Kidney epithelial cell (primary cell): Measurements from ENCODE around the gene GFRA1. TPM values are rescaled to one million over a fixed set of nuclear protein-coding genes. Genes with fewer than 3 reads are reported as not detected.

ENCODE experiments used
- DNase-seq: peaks from one replicate; pipeline ENCODE4 v3.0.0-alpha.2; 2010; ENCODE audit warnings: low read depth
- H3K27me3 ChIP-seq: 2 replicates; pipeline ENCODE4 v1.6.0; 2011; ENCODE audit warnings: low read length; ENCODE audit not compliant: control insufficient read depth, insufficient read depth
- H3K36me3 ChIP-seq: 2 replicates; pipeline ENCODE4 v1.5.1; 2011; ENCODE audit warnings: low read length; ENCODE audit not compliant: control insufficient read depth, insufficient read depth
- H3K4me3 ChIP-seq: 2 replicates; pipeline ENCODE4 v1.5.1; 2011; ENCODE audit warnings: low read depth, mild to moderate bottlenecking, control low read depth, low read length
- CTCF ChIP-seq: IDR thresholded peaks from 2 replicates; pipeline ENCODE4 v1.5.1; 2011; ENCODE audit warnings: mild to moderate bottlenecking, moderate library complexity, low read length, control low read depth, inconsistent platforms; ENCODE audit not compliant: insufficient read depth, poor library complexity, severe bottlenecking
- total RNA-seq: library from RNA; depleted of rRNA; stranded (reverse); fragments of >200 nt; gene quantifications from 2 replicates; pipeline ENCODE4 v1.2.3, GENCODE V29; 2015

The GFRA1 gene
- total RNA-seq, 1 donor from 2014 or later: 1.6 TPM

GRCh38 chr10:116097239-116097784 lies 175.7 kb downstream of the GFRA1 start:
- DNase-seq: no peak
- Histone ChIP-seq H3K4me3 (no peak overlapping the region), H3K36me3 (no peaks in the 10 kb centered on the region), H3K27me3 (no peaks in the 10 kb centered on the region)
- TF ChIP-seq CTCF: no peak

- no peak for DNase-seq
- Histone ChIP-seq H3K36me3 (no peaks in the 10 kb centered on the region), H3K4me3 (no peak overlapping the region), H3K27me3 (no peaks in the 10 kb centered on the region)
- TF ChIP-seq CTCF: no peak
Measured at GRCh38 chr10:116096526-116096925, 176.5 kb downstream of the GFRA1 start.

DNA sequence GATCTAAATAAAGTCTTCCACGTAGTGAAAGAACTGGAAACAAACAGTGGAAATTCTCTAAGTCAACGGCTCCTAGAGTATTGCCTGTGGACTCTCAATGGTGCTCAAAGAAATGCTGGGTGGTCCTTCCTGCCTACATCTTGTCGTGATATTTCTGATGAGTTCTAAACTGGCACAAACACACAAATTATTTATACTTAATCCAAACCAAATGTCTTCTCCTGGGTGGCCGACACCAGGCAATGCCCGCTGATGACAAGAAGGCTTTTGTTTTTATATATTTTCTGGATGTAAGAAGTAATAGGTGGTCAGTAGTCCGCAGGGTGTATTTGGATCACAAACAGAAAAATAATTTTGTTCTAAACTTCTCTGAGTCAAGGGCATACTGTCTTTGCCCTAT lies 178.7 kb downstream of the GFRA1 start:
- no peak for TF ChIP-seq CTCF
- DNase-seq: no peak
- no peaks in the 10 kb centered on the region for H3K36me3 ChIP-seq
- H3K27me3 ChIP-seq: no peaks in the 10 kb centered on the region
- H3K4me3 ChIP-seq: no peak overlapping the region

- no peak for DNase-seq
- Histone ChIP-seq H3K36me3 (no peaks in the 10 kb centered on the region), H3K4me3 (no peak overlapping the region), H3K27me3 (no peaks in the 10 kb centered on the region)
- no peak for TF ChIP-seq CTCF
Measured at GRCh38 chr10:116093031-116093430, 180.0 kb downstream of the GFRA1 start.

- Histone ChIP-seq H3K27me3 (no peaks in the 10 kb centered on the region), H3K4me3 (no peak overlapping the region), H3K36me3 (no peaks in the 10 kb centered on the region)
- TF ChIP-seq CTCF: no peak
- DNase-seq: no peak
Measured at GRCh38 chr10:116088985-116089384, 184.0 kb downstream of the GFRA1 start.

DNA sequence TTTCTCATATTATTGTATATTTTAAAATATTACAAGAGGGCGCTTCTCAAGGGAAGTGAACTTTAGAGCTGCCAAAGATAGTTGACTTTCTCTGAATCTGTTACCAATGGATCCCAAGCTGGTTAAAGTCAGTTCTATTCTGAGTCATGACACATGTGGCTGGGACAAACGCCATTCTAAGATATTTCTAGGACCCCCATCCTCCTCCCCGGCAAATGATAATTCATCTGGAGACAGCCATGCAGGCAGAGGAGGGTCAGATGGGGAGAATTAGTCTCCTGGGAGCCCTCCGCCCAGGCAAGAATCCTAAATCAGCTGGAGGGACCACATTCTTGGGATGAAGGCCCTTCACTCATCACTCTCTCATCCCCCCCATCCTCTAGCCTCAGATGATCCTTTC lies 187.7 kb downstream of the GFRA1 start:
- H3K4me3 ChIP-seq: no peak overlapping the region
- no peaks in the 10 kb centered on the region for H3K36me3 ChIP-seq
- no peaks in the 10 kb centered on the region for H3K27me3 ChIP-seq
- TF ChIP-seq CTCF: no peak
- DNase-seq: no peak
